Activated CD4-positive, alpha-beta T cell treated with anti-CD3 and anti-CD28 coated beads for 1 hour (primary cell): ENCODE measurements around the gene B2M.
"Not testable (repeated sequence)": the region's sequence is repeated elsewhere in the genome, so short reads cannot be mapped to it uniquely, and the experiment has no call there.

Experiments
- DNase-seq: peaks from one replicate; pipeline ENCODE4 v3.0.0-alpha.2; 2020

Gene B2M

DNA sequence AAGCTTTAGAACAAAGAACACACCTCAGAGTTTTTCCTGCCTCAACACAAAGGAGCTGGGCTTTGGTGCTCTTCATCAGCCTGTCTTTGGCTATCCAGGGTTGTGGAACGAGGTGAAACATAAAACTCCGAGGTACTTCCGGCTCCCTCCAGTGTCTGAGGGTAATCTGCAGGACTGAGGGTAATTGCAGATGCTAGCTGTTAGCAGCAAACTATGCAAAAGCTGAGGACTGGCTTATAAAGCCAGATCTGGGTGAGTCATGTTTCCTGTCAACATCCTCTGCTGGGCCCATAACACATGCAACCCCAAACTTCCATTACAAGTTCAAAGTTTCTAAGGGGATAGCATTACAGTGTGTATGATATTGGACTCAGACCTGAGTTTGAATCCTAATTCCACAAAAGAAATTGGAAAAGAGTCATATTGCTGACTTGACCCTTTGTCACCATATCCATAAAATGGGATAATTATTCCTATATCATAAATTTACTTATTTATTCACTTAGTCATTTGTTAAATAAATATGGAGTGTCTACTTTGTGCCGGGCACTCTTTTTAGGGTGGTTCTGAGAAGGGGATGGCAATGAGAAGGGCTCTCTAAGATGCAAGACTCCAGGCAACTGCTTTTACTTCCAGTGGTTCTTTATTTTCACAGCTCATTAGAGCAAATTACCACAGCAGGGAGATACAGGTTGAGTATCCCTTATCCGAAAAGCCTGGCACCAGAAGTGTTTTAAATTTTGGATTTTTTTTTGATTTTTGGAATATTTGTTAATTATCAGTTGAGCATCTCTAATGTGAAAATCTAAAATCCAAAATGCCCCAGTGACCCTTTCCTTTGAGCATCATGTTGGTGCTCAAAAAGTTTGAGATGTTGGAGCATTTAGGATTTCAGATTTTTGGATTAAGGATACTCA is 15.5 kb downstream of the B2M start:
- DNase-seq: peak; percentile 65

DNA sequence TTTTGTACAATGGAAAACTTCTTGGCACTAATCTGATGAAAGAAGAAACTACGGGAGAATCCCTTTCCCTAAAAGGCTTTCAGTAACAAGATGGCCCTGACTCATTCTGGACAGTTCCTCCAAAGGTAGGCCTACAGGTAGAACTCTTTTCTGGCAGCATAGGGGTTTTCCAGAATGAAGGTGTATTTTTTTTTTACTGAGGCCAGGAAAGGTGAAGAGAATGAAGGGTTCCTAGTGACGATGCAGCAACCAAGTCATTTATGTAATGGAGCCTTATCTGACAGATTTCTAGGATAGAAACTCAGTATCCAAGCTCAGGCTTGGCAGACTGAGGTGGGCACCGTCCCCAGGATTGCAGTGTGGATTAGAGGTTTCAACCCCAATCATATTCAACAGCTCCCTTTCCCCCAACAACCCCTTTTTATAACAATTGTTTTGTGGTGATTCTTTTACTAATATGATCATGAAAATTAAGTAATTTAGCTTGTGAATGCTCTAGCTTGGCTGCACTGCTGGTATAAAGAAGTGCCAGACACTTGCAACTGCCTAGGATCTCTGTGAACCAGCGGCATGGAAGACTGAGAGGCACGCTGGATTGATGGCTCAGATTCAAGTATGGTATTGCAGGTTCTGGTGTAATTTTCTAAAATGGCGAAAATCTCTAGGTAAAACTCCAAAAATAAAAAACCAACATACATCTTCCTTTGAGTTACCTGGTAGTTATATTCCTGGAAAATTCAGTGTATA is 16.3 kb downstream of the B2M start:
- no peak for DNase-seq

GRCh38 chr15:44728232-44728575 is 16.9 kb downstream of the B2M start:
- not testable (repeated sequence) for DNase-seq

GRCh38 chr15:44728576-44729407 is 17.5 kb downstream of the B2M start:
- DNase-seq: peak; percentile 97

GRCh38 chr15:44729408-44730127 is 18.3 kb downstream of the B2M start:
- DNase-seq: no peak

- DNase-seq: no peak
Measured at GRCh38 chr15:44734839-44735481, 23.6 kb downstream of the B2M start.

- DNase-seq: no peak
Measured at GRCh38 chr15:44735482-44736180, 24.3 kb downstream of the B2M start.

DNA sequence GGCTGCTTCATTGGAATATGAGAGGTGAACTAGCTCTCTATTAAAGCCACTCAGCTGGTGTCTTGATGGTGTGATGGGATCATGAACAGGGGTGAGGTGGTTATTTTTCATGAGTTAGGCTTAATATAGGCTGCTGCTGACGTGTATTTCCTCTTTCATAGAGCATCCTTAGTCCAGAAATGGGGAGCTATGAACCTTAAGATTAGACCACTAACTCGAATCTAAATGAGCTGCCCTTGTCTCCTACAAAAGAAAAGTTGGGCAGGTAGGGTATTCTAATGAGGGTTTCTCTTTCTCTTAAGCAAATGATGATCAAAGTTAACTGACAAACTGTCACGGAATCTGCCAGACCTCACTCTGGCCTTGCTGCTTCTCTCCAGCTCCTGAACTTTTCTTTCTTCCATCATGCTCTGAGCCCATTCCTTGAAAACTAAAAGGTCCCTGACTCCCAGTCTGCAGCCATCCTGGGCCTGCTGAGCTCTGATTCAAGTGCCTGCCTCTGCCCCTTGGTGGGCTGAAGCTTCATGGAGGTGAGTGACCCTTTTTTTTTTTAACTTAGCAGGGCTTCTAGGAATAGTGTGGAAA is 25.0 kb downstream of the B2M start, which contains the start of gene TRIM69:
TRIM69 (plus strand) TSS at position 348 of the 585 bp plus-strand sequence; CDS start at position 525, 177 bp downstream.
- DNase-seq: no peak

DNA sequence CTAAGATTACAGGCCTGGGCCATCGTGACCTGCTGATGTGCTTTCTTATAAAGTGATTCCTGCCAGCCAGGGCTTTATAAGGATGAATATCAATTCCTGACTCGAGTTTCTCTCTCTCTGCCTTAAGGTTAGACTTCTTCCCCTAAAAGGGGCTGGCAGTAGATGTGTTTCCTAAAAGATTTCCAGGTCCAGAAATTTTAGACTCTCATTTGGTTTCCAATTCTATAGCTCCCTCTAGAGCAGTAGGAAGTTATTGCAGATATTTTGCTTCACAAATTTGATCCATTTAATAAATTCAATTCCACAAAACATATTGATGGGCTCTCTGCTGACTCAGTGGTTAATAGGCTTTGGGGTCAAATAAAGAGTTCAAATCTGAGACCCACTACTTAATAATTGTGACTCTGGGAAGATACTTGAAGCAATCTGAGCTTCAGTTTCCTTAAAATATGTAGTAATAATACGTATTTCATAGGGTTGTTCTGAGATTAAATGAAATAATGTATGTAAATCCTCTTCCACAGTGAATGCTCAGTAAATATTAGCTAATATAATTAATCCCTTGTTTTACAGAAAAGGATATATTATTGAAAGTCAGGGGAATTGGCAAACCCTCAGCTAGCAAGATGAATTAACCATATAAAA is 27.1 kb downstream of the B2M start:
- no peak for DNase-seq

GRCh38 chr15:44739222-44739847 is 28.0 kb downstream of the B2M start:
- not testable (repeated sequence) for DNase-seq

- DNase-seq: not testable (repeated sequence)
Measured at GRCh38 chr15:44743454-44743853, 32.1 kb downstream of the B2M start.

DNA sequence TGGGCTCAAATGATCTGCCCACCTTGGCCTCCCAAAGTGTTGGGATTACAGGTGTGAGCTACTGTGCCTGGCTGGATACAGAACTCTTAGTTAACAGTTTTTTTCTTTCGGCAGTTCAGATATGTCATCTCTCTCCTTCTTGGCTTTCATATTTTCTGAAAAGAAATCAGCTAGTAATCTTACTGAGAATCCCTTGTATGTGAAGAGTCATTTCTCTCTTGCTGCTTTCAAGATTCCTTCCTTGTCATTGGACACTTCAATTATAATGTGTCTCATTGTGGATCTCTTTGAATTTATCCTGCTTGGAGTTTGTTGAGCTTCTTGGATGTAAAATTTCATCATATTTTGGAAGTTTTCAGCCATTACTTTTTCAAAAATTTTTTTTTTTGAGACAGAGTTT is 42.0 kb downstream of the B2M start:
- no peak for DNase-seq

- no peak for DNase-seq
Measured at GRCh38 chr15:44763187-44763586, 51.9 kb downstream of the B2M start.

DNA sequence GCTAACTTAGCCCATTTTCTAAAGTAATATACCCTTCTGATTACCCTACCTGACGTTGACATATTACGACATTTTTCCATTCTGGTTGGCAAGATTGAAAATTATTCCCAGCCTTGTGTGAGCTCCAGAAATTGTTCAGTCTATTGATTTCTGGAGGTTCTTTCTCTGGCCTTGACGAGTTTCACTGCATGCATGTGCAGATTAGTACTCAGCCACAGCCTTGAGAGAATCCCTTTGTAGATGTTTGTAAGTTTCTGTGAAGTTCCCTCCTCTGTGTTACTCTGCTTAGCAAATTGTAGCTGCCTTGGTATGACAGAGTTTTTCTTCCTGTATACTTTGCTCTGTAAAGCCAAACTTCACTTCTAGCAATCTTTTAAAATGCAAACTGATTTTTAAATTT is 52.5 kb downstream of the B2M start:
- DNase-seq: no peak

DNA sequence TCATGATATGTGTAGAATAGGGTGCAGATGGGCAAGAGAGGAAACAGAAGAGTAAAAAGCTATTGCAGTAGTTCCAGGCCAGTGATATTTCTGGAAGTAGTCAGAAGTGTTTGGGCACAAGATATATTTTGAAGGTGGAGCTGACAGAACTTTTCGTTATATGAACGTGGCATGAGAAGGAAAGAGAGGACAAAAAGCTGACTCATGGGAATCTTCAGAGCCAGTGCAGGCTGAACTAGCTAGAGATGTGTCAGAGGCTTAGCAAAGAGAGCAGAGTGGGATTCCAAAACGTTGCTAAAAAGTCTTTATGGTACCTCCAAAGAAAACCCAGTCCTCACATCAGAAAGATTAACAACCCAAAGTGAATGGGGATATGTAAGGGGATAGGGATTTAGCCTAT is 53.7 kb downstream of the B2M start:
- DNase-seq: no peak
